HUDEP-2 (cell line): ENCODE results near the gene RET.
A peak's percentile ranks its signal among the peaks of the same experiment; 100 is the strongest.
"Not testable (repeated sequence)": the region's sequence is repeated elsewhere in the genome, so short reads cannot be mapped to it uniquely, and the experiment has no call there.

Source experiments
- DNase-seq, 76 experiments: peaks; one replicate each; lab custom pipeline; 2025; ENCODE audit not compliant: unreplicated experiment in 76 of 76; lab: John Stamatoyannopoulos, UW

Gene RET

DNA sequence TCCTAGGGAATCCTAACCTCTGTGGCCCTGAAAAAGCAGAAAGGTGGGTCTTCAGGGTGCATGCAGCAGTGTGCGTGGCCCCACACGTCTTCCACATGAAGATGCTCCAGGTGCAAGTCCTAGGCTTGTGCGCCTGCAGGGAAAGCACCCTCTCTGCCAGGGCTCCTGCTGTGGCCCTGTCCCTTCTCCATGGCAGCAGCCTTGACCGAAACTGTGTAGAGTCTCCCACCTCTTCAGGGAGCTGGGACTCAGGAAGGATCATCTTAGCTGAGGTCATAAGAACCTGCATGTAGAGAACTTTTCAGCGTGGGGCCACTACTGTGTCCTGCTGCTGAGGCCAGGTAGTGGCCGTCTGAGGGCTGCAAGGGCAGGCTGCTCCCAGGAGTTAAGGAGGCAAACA, 55.0 kb downstream of the RET start:
- no peak for DNase-seq

DNA sequence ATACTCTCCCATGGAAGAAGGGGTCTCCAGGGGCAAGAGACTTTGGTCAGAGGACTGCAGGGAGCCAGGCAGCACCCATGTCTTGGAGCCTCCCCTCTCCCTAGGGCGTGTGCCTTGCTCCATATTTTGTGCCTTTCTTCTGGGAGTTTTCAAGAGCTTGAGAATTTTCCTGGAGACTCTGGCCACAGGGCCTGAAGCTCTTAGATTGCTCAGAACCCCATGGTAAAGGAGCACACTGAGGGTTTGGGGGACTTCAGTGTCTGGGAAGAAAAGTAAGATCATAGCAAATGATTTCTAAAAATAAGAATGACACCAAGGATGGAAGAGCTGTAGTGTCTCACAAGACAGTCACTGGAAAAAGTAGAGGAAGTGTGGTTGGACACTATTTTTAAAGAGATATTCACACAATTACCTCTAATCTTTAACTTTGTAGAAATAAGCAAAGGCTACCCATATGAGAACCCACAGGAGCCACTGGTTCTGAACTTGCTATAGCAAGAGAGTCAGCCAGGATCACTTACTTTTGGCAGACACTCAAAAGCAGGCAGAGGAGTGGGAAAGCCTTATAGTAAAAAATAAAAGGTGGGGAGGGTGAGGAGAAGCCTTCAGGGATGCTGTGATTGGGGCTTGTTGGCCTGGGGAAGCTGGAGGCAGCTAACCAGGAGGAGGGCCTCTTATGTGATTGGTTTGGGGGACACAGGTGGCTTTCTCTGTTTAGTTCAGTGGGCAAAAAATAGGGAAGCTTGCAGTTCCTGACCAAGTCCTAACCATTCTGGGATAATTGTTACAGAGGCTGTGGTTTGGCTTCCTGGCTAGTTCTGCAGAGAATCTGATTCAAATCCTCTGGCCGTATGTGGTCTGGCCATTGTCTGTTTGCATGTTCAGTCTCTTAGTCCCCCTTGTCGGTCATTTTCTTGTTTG, 56.3 kb downstream of the RET start:
- no peak for DNase-seq

DNA sequence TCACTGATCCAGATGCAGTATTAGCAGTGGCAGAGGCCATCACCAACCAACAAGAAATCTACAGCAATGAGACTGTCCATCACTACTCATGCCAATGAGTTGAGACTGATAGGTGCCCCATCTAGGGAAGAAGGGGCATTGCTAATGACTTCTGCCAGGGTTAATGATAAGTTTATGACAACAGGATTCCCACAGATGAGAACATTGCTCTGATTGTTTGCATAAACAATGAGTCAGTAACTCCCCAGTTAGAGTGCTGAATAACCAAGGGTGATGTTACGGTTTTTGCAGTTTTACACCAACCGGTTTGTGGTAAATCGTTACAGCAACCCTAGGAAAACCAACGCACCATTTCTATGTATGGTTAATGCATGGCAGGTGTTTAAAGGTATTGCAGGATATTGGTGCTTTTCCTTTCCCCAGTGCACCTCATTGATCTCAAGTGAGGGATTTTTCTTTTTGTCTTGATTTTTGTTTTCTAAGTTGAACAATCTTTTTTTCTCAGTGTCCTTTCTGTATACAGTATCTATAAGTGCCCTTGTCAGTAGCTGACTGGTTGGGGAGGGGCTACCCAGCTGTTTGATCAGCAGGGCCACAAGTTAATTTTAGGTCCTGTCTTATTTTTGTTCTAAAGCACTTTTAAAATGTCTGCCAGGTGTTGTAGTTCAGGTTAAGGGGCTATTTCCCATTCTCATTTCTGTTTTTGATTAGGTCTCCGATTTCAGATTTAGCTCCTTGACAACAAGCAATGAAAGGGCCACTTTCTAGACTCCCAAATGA, 57.4 kb downstream of the RET start:
- DNase-seq: no peak

DNA sequence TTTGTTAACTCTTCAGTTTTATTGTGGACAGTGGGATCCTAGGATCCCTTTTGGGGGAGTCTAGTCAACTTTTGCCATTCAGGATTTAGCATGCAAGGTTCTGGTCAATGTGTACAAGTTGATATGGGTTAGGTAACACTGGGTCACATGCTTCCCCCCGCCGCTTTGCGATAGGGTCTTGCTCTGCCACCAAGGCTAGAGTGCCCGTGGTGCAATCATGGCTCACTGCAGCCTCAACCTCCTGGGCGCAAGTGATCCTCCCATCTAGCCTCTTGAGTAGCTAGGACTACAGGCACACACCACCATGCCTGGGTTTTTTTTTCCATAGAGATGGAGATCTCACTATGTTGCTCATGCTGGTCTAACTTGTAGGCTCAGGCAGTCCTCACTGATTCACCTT, 58.2 kb downstream of the RET start:
- DNase-seq: no peak

DNA sequence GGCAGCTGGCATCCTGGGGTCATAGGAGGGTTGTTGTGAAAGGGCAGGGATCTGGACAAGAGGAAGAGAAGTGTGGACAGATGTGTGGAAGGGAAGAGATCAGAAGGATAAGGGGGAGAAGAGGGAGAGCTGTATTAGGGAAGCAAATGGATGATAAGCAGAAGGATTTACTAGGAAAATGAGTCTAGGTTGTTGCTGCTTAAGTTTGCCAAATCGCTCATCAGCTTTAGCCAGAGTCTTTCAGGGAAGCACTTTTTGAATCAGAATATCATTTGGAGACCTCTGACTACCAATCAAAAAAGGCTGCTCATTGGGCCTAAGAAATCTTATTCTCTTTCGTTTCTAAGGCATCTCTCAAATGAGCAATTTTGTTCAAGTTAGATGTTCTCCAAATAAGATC, 58.8 kb downstream of the RET start:
- no peak for DNase-seq

DNA sequence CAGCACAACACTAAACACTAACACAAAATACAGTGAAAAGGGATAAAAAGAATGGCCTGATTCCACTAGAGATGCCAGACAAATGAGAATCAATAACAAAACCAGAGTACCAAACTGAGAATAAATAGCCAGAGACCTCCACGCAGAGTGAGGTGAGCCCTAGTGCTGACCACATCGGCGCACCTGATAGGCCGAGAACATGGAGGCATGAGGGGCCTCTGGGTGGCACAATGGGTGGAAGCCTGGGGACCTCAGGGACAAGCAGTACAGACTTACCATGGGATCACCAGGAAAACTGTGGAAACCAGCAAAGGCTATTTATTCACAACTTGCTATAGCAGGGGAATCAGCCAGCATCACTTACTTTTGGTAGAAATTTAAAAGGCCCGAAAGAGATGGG, 59.6 kb downstream of the RET start:
- no peak for DNase-seq

DNA sequence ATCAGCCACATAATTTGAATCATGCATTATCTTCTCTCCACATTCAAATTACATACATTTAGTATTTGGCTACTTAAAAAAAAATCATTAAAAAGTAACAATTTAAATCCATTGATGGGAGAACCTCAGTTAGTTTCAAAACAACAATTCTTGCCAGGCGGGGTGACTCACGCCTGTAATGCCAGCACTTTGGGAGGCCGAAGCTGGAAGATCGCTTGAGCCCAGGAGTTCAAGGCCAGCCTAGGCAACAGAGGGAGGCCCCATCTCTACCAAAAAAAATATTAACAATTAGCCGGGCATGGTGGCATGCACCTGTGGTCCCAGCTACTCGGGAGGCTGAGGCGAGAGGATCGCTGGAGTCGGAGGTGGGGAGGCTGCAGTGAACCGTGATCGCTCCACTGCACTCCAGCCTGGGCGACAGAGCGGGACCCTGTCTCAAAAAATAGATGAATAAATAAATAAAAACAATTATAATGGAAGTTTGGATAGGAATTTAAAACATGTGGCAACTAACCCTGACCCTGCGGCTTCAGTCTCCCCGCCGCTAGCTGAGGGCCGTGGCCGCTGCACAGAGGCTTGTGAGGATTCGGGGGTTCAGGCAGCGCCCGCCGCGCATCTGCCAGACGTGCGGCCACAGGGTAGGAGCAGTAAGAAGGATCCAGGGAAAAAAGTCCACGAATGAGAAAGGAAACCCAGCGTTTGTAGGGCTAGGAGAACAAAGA, 60.3 kb downstream of the RET start:
- DNase-seq: no peak

DNA sequence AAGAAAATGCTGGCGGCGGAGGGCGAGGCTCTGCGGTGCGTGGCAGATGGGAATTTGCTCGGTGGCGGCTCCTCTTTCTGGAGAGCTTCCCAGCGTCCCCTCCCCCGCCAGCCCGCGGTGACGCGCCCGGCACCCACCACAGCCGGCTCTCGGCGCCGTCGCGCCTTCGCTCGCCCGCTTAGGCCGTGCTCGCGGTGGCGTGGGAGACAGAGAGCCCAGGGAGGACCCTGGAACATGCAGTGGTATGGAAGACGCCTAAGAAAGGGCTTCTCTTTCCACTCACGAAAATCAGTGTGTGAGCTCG, 60.8 kb downstream of the RET start:
- peak in 34 of 76 experiments; percentile 1 to 42 (median 20) for DNase-seq

DNA sequence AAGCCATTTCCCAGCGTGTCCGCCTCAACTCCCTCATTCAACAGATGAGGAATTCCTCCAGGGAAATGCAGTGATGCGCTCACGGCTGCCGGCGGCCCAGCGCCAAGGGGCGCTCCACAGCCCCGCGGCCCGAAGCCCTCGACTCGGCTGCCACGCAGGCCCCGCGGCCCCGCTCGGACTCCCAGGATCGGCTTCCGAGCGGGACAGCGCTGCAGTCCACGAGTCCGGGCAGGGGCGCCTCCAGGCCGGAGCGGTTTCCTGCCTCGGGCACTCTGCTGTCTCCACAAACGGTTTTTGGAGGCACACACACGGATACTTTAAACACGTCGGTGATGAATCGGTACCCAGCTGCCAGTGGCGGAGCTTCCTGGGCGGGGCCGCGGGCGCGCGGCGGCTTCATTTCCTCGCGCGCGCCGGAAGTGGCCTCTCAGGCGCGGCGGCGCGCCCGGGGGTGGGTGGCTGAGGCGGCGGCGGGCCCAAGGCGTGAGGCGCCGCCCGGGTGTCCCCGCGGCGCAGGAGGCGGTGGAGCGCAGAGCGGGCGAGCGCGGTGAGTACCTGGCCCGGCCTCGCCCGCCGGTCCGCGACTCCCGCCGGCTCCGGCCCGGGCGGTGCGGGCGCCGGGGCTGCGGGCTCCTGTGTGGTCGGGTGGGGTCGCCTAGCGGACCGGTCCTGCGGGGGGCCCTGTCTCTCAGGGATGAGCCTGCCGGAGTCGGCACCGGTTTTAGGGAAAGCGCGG, 61.3 kb downstream of the RET start, which contains the start of gene CSGALNACT2:
TSS of gene CSGALNACT2 (plus strand) at position 425 of the 736 bp plus-strand sequence. CDS start 16,705 bp downstream, outside the sequence.
- peak in 71 of 76 experiments; percentile 14 to 81 (median 60) for DNase-seq

DNA sequence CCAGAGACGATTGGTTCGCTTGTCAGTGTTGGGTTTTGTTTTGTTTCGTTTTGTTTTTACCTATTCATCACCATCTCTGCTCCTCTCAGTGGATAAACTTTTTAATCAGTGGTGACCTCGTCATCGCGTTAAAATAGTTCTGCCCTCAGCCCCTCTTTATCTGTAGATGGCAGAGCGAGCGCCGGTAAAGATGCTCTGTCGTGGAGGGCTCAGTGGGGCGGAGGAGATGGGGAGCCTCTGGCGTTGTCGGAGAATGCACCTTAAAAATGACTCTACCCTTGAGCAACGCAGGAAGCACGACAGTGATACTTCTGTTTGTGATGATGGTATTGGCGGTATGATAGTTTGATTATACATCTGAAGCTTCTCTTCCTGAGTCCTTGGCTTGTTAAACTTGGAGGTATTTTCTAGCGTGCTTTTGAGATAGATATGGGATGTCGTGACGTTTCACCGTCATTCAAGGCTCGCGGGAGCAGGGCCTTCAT, 61.9 kb downstream of the RET start:
- DNase-seq: peak in 36 of 76 experiments; percentile 2 to 56 (median 28)

DNA sequence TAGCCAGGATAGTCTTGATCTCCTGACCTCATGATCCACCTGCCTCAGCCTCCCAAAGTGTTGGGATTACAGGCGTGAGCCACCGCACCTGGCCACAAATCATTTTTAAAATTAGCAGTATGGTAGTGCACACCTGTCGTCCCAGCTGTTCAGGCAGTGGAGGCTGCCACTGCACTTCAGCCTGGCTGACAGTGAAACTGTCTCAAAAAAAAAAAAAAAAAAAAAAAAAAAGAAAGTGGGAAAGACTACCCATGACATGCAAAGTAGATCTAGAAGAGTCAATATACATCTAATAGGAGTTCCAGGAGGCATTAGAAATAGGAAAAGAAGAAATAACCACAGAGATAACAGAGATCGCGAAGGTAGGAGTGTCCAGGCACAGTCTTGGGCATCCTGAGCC, 64.6 kb downstream of the RET start:
- no peak for DNase-seq

DNA sequence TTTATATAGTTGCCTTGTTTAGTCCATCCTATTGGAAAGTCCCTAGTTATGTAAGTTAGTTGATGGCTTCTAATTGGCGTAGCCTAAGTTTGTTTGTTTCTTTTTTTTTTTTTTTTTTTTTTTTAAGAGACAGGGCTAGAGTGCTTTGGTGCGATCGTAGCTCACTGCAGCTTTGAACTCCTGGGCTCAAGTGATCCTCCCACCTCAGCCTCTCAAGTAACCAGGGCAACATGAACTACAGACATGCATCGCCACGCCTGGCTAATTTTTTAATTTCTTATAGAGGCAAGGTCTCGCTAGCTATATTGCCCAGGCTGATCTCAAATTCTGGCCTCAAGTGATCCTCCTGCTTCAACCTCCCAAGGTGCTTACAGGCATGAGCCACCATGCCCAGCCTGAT, 68.4 kb downstream of the RET start:
- no peak for DNase-seq

DNA sequence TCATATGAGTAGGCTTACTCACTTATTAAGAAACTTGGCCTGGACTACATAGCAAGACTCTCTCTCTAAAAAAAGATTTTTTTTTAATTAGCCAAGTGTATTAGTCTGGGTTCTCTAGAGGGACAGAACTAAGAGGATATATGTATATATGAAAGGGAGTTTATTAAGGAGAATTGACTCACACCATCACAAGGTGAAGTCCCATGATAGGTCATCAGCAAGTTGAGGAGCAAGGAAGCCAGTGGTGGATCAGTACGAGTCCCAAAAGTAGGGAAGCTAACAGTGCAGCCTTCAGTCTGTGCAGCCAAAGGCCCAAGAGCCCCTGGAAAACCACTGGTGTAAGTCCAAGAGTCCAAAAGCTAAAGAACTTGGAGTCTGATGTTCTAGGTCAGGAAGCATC, 69.1 kb downstream of the RET start:
- DNase-seq: not testable (repeated sequence)

DNA sequence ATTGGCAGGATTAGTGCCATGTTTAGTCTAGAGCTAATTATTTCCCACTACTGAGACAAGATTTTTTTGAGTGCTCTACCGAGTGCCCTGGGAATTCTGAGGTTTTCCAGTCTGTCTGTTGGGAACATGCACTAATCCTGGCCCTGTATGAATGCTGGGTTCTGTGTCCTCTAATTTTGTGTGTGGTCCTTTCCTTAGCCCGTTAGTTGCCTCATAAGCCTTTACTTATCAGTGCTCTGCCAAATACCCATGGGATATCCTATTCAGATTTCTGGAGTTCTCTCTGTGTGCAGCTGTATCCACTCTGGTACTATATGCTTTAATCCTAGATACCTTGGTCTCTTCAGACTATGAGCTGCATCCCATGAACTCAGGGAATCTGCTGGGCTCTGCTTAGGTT, 74.5 kb downstream of the RET start:
- DNase-seq: no peak

DNA sequence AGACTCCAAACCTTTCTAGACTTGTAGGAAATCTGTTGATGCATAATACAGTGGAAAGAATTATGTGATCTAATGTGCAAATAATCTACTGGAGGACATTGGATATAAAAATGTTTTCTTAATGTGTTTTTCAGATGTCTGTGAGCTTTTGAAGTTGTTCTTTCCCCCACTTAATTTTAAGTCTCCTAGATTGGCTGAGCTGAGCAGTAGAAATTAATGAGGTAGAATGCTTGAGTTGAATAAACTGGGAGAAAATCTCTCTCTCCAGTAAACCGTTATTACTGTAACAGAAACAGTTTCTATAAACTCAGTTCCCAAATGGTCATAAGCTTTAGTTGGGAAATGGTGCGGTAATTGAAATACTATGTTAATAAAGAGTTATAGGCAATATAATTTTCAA, 77.0 kb downstream of the RET start:
- no peak for DNase-seq

DNA sequence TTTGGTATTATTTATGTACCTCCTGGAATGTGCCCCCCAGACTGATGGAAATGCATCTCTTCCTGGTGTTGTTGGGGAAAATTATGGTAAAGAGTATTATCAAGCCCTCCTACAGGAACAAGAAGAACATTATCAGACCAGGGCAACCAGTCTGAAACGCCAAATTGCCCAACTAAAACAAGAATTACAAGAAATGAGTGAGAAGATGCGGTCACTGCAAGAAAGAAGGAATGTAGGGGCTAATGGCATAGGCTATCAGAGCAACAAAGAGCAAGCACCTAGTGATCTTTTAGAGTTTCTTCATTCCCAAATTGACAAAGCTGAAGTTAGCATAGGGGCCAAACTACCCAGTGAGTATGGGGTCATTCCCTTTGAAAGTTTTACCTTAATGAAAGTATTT, 78.4 kb downstream of the RET start:
- no peak for DNase-seq

DNA sequence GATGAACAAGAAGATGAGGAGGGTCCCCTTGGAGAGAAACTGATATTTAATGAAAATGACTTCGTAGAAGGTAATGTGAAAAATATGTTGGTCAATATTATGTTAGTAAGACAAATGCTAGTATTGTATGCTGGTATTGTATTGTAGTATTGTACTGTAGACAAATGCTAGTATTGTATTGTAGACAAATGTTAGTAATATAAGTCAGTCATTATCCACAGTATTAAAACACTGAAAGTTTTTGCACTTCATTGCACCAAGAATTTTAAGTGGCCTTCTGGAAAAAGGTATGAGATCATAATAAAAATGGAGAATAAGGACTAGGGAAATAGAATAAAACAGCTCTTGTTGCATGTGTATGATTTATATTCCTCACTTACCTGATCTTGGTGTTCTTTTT, 78.9 kb downstream of the RET start:
- no peak for DNase-seq

DNA sequence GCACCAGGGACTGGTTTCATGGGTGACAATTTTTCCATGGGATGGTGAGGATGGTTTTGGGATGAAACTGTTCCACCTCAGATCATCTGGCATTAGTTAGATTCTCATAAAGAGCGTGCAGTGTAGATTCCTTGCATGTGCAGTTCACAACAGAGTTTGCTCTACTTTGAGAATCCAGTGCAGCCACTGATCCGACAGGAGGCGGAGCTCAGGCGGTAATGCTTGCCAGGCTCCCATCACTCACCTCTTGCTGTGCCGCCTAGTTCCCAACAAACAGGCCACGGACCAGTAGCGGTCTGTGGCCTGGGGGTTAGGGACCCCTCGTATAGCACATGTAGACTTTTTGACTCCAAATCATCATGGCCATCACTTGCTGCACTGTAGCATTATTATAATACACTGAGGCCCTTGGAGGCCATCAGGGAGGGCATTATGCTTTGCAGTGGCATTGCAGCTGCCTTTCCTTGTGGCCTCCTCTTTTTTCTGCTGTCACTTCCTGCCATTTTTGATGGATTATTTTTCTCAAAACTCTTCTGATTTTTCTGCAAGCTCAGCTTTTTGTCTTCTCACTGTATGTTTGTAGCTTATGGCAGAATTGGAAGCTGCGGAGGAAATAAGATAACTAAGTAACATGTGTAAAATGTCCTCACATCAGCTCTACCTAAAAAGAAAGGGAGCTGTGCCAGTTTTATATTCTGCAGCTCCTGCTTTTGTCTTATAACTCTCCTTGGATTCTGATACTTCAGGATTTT, 79.9 kb downstream of the RET start:
- no peak for DNase-seq

DNA sequence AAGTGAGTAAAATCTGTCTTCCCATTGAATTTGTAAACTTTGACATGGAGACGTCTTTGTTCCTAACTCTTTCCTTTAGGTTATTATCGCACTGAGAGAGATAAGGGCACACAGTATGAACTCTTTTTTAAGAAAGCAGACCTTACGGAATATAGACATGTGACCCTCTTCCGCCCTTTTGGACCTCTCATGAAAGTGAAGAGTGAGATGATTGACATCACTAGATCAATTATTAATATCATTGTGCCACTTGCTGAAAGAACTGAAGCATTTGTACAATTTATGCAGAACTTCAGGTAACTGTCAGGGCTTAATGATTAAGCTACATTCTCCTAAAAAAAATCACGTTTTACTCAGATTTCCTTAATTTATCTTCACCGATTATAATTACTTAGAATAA, 81.8 kb downstream of the RET start:
- DNase-seq: no peak
